HT-29 (cell line): ENCODE data around the gene ZEB1. TPM values are rescaled to one million over a fixed set of nuclear protein-coding genes. Genes with fewer than 3 reads are reported as not detected.
"Not testable (repeated sequence)": the region's sequence is repeated elsewhere in the genome, so short reads cannot be mapped to it uniquely, and the experiment has no call there.

Experiments used
- DNase-seq: peaks from one replicate; pipeline ENCODE4 v3.0.0-alpha.2; 2015; ENCODE audit warnings: low spot score
- total RNA-seq: library from RNA; depleted of rRNA; stranded (reverse); fragments of >200 nt; shearing (Covaris generic); gene quantifications from 2 replicates; pipeline ENCODE4 v1.2.3, GENCODE V29; 2014

The ZEB1 gene
- total RNA-seq, 1 experiment from 2014 or later = 1.2 TPM

GRCh38 chr10:31366703-31367102 lies 47.7 kb downstream of the ZEB1 start:
- no peak for DNase-seq

- DNase-seq = no peak
Measured at GRCh38 chr10:31368724-31369123, 49.7 kb downstream of the ZEB1 start.

- DNase-seq = no peak
Measured at GRCh38 chr10:31372439-31372838, 53.4 kb downstream of the ZEB1 start.

- DNase-seq = no peak
Measured at GRCh38 chr10:31374146-31374696, 55.2 kb downstream of the ZEB1 start.

GRCh38 chr10:31381171-31381570 lies 62.2 kb downstream of the ZEB1 start:
- no peak for DNase-seq

GRCh38 chr10:31381766-31382316 lies 62.8 kb downstream of the ZEB1 start:
- no peak for DNase-seq

- no peak for DNase-seq
Measured at GRCh38 chr10:31383810-31384588, 65.0 kb downstream of the ZEB1 start.

GRCh38 chr10:31384589-31384949 lies 65.6 kb downstream of the ZEB1 start:
- DNase-seq = no peak

- DNase-seq = no peak
Measured at GRCh38 chr10:31390804-31391203, 71.8 kb downstream of the ZEB1 start.

GRCh38 chr10:31393844-31394243 lies 74.8 kb downstream of the ZEB1 start:
- no peak for DNase-seq

GRCh38 chr10:31395695-31396094 lies 76.7 kb downstream of the ZEB1 start:
- DNase-seq = no peak

GRCh38 chr10:31396376-31396775 lies 77.4 kb downstream of the ZEB1 start:
- no peak for DNase-seq

- DNase-seq = no peak
Measured at GRCh38 chr10:31397852-31398251, 78.8 kb downstream of the ZEB1 start.

GRCh38 chr10:31399171-31399570 lies 80.2 kb downstream of the ZEB1 start:
- DNase-seq = no peak

GRCh38 chr10:31399631-31400030 lies 80.6 kb downstream of the ZEB1 start:
- no peak for DNase-seq

- DNase-seq = no peak
Measured at GRCh38 chr10:31401287-31401686, 82.3 kb downstream of the ZEB1 start.

GRCh38 chr10:31404640-31405039 lies 85.6 kb downstream of the ZEB1 start:
- DNase-seq = no peak

- not testable (repeated sequence) for DNase-seq
Measured at GRCh38 chr10:31405829-31406228, 86.8 kb downstream of the ZEB1 start.

- not testable (repeated sequence) for DNase-seq
Measured at GRCh38 chr10:31412397-31412796, 93.4 kb downstream of the ZEB1 start.

GRCh38 chr10:31413325-31413724 lies 94.3 kb downstream of the ZEB1 start:
- no peak for DNase-seq

- no peak for DNase-seq
Measured at GRCh38 chr10:31418481-31418880, 99.5 kb downstream of the ZEB1 start.

GRCh38 chr10:31419394-31420063 lies 100.5 kb downstream of the ZEB1 start:
- DNase-seq = no peak

GRCh38 chr10:31421322-31421721 lies 102.3 kb downstream of the ZEB1 start:
- DNase-seq = no peak
